ENCODE data around the gene BRD9.

DNA sequence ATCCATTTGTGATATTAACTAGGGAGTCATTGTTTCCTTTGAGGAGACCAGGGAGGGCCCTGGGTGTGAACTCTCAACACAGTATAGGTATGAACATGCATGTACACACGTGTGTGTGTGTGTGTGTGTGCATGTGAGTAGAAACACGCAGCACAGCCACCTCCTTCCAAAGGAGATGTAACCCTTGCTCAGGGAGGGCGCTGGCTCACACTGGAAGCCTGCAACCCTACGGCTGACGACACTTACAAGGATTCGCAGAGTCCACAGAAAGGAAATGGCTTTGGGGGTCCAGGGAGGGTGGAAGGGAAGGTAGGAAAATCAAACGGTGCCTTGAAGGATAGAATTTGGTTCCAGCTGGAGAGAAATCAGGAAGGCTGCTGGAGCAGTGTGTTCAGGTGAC is 22.0 kb upstream of the BRD9 start:
- TF ChIP-seq CTCF (IDR thresholded peaks at IDR 0.05) (no peak), POLR2A (IDR thresholded peaks at IDR 0.05) (no peak)

All from thyroid gland (tissue), 4 donors.